Measurements from ENCODE around the gene GPR37L1. TPM values are rescaled to one million over a fixed set of nuclear protein-coding genes. Genes with fewer than 3 reads are reported as not detected.

GPR37L1 gene
- total and polyA plus RNA-seq, 10 of the 15 experiments (the other 5 are each of a cell fraction or from before 2014, with no cell fraction given): under 0.01 to 0.08 (median 0.02) TPM; not detected in 5

- Histone ChIP-seq H2AFZ (ENCODE audit: control insufficient read depth, low read depth, low read length) (no peak overlapping the region), H3K79me2 (ENCODE audit: control insufficient read depth, insufficient read depth, low read length) (no peaks in the 10 kb centered on the region), H3K4me2 (ENCODE audit: control insufficient read depth, insufficient read depth) (no peak overlapping the region), H3K4me3 (no peak overlapping the region), H3K27ac (ENCODE audit: control insufficient read depth, insufficient read depth) (no peak overlapping the region), H4K20me1 (ENCODE audit: control insufficient read depth, insufficient read depth) (no peaks in the 10 kb centered on the region), H3K27me3 (replicated peaks in 1 of 2; ENCODE audit: control insufficient read depth in 2 of 2, insufficient read depth in 2 of 2, low read length in 1 of 2) (no peaks in the 10 kb centered on the region), H3K9ac (ENCODE audit: control insufficient read depth, insufficient read depth, low read length) (no peak overlapping the region), H3K36me3 (ENCODE audit: control insufficient read depth in 2 of 2, insufficient read depth in 2 of 2, low read length in 1 of 2) (no peaks in the 10 kb centered on the region), H3K4me1 (ENCODE audit: control insufficient read depth, insufficient read depth, low read length) (no peaks in the 10 kb centered on the region), H3K9me3 (replicated peaks; ENCODE audit: control insufficient read depth, insufficient read depth, low read length) (no peaks in the 10 kb centered on the region)
- CTCF ChIA-PET: interaction anchor here (1.1 kb wide), 1 partner anchor 16 kb away, joined by 3 read pairs; no protein-coding TSS in a partner anchor
- RAD21 ChIA-PET (ENCODE audit: unreplicated experiment): no interaction called here
- DNase-seq (ENCODE audit: low read depth, low spot score): no peak
- SMC1A ChIA-PET (ENCODE audit: uncharacterized antibody, unreplicated experiment): no interaction called here
- BruUV-seq (replicated peaks): no TSS peak
- intact Hi-C loops (cut with micrococcal nuclease; ENCODE audit: unreplicated experiment): no loop called here
- WGBS (ENCODE audit: insufficient coverage, insufficient replicate concordance, low lambda C conversion rate, missing lambda C conversion rate): 50% methylated on average over 4 of the region's 4 CpGs
- no peak for ATAC-seq
- in situ Hi-C loops (cut with MboI): no loop called here
- TF ChIP-seq SMAD5 (IDR thresholded peaks at IDR 0.05; ENCODE audit: low read depth): no peak
- no peak for TF ChIP-seq TCF7 (IDR thresholded peaks at IDR 0.05; ENCODE audit: borderline replicate concordance)
- TF ChIP-seq ZNF274 (IDR thresholded peaks at IDR 0.05; ENCODE audit: insufficient read depth, insufficient read length): no peak
- no peak for TF ChIP-seq ZSCAN29 (IDR thresholded peaks at IDR 0.05)
- TF ChIP-seq SMC3 (IDR thresholded peaks at IDR 0.05; ENCODE audit: borderline replicate concordance, low read length): no peak
- POLR2A ChIA-PET: no interaction called here
- FAIRE-seq: no peak
Observed at GRCh38 chr1:202075389-202075788, 47.3 kb upstream of the GPR37L1 start.

DNA sequence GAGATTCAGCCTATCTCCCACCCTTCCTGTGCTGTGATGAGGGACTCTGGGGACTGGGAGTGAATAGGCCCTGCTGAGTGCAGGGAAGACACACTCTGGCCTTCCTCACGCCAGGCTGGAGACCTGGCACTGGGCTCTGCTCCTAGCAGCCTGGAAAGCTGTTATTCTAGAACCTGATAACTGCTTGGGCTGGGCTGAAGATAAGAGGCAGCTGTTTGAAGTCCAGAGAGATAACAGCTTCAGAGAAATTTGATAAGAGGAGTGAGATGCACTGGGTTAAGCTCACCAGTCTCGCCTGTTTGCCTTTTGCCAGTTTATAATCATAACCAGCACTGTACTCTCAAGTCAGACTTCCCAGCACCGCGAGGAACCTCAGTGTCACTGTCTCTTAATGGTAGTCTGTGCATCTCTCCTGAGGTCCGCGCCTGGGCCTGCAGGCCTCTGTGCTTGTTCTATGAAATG is 46.6 kb upstream of the GPR37L1 start:
- WGBS (ENCODE audit: insufficient coverage, insufficient replicate concordance, low lambda C conversion rate, missing lambda C conversion rate): 48% methylated on average over 6 of the region's 6 CpGs
- no peak overlapping the region for H2AFZ ChIP-seq (ENCODE audit: control insufficient read depth, low read depth, low read length)
- H3K36me3 ChIP-seq (ENCODE audit: control insufficient read depth in 2 of 2, insufficient read depth in 2 of 2, low read length in 1 of 2): no peaks in the 10 kb centered on the region
- DNase-seq (ENCODE audit: low read depth, low spot score) (no peak), FAIRE-seq (no peak), ATAC-seq (no peak)
- no peaks in the 10 kb centered on the region for H3K27me3 ChIP-seq (replicated peaks in 1 of 2; ENCODE audit: control insufficient read depth in 2 of 2, insufficient read depth in 2 of 2, low read length in 1 of 2)
- H3K9me3 ChIP-seq (replicated peaks; ENCODE audit: control insufficient read depth, insufficient read depth, low read length): no peaks in the 10 kb centered on the region
- POLR2A ChIA-PET: no interaction called here
- no peak overlapping the region for H3K27ac ChIP-seq (ENCODE audit: control insufficient read depth, insufficient read depth)
- SMC1A ChIA-PET (ENCODE audit: uncharacterized antibody, unreplicated experiment): no interaction called here
- intact Hi-C loops (cut with micrococcal nuclease; ENCODE audit: unreplicated experiment): no loop called here
- no peaks in the 10 kb centered on the region for H3K4me1 ChIP-seq (ENCODE audit: control insufficient read depth, insufficient read depth, low read length)
- H3K9ac ChIP-seq (ENCODE audit: control insufficient read depth, insufficient read depth, low read length): no peak overlapping the region
- in situ Hi-C loops (cut with MboI): no loop called here
- RAD21 ChIA-PET (ENCODE audit: unreplicated experiment): interaction anchor here (1.0 kb wide), 1 partner anchor 1011 kb away, joined by 3 read pairs; no protein-coding TSS in a partner anchor
- no TSS peak for BruUV-seq (replicated peaks)
- no peak overlapping the region for H3K4me3 ChIP-seq
- CTCF ChIA-PET: interaction anchor here (1.1 kb wide), 1 partner anchor 16 kb away, joined by 3 read pairs; no protein-coding TSS in a partner anchor
- no peak overlapping the region for H3K4me2 ChIP-seq (ENCODE audit: control insufficient read depth, insufficient read depth)
- H4K20me1 ChIP-seq (ENCODE audit: control insufficient read depth, insufficient read depth): no peaks in the 10 kb centered on the region
- H3K79me2 ChIP-seq (ENCODE audit: control insufficient read depth, insufficient read depth, low read length): no peaks in the 10 kb centered on the region
- TF ChIP-seq CREM (IDR thresholded peaks at IDR 0.05; ENCODE audit: low read depth) (no peak), PKNOX1 (IDR thresholded peaks at IDR 0.05) (no peak), POLR2A (IDR thresholded peaks at IDR 0.05; ENCODE audit: low read depth, low read length) (no peak), NBN (IDR thresholded peaks at IDR 0.05) (no peak), STAT3 (IDR thresholded peaks at IDR 0.05; ENCODE audit: low read depth, low read length) (no peak), IKZF1 (conservative IDR thresholded peaks at IDR 0.05) (no peak), YY1 (IDR thresholded peaks at IDR 0.05; ENCODE audit: low read depth, low read length) (no peak), ZZZ3 (IDR thresholded peaks at IDR 0.05; ENCODE audit: control insufficient read depth, insufficient read length, low read depth) (no peak), SMAD1 (IDR thresholded peaks at IDR 0.05; ENCODE audit: low read depth, partially characterized antibody) (no peak)
- TF ChIP-seq, protein P1, sequence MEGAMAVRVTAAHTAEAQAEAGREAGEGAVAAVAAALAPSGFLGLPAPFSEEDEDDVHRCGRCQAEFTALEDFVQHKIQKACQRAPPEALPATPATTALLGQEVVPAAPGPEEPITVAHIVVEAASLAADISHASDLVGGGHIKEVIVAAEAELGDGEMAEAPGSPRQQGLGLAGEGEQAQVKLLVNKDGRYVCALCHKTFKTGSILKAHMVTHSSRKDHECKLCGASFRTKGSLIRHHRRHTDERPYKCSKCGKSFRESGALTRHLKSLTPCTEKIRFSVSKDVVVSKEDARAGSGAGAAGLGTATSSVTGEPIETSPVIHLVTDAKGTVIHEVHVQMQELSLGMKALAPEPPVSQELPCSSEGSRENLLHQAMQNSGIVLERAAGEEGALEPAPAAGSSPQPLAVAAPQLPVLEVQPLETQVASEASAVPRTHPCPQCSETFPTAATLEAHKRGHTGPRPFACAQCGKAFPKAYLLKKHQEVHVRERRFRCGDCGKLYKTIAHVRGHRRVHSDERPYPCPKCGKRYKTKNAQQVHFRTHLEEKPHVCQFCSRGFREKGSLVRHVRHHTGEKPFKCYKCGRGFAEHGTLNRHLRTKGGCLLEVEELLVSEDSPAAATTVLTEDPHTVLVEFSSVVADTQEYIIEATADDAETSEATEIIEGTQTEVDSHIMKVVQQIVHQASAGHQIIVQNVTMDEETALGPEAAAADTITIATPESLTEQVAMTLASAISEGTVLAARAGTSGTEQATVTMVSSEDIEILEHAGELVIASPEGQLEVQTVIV (IDR thresholded peaks at IDR 0.05; ENCODE audit: borderline replicate concordance, partially characterized antibody): no peak
- TF ChIP-seq, protein P2, sequence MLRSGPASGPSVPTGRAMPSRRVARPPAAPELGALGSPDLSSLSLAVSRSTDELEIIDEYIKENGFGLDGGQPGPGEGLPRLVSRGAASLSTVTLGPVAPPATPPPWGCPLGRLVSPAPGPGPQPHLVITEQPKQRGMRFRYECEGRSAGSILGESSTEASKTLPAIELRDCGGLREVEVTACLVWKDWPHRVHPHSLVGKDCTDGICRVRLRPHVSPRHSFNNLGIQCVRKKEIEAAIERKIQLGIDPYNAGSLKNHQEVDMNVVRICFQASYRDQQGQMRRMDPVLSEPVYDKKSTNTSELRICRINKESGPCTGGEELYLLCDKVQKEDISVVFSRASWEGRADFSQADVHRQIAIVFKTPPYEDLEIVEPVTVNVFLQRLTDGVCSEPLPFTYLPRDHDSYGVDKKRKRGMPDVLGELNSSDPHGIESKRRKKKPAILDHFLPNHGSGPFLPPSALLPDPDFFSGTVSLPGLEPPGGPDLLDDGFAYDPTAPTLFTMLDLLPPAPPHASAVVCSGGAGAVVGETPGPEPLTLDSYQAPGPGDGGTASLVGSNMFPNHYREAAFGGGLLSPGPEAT (IDR thresholded peaks at IDR 0.05; ENCODE audit: low read depth): no peak
